Neural cell (in vitro differentiated cells): ENCODE data around the gene ITPK1. TPM values are rescaled to one million over a fixed set of nuclear protein-coding genes. Genes with fewer than 3 reads are reported as not detected.

Experiments
- H2AFZ ChIP-seq: fragments of 200-600, 300-800 bp; sonication (generic), shearing (Covaris generic); 2 replicates; pipeline ENCODE4 v1.6.0; 2014; ENCODE audit warnings: low read depth, mild to moderate bottlenecking, antibody characterized with exemption, low read length, moderate library complexity
- H3F3A ChIP-seq: fragments of 200-600 bp; shearing (Covaris generic); 2 replicates; pipeline ENCODE4 v1.6.1; 2016; ENCODE audit warnings: mild to moderate bottlenecking, moderate library complexity, mixed read lengths, antibody characterized with exemption, low read length; ENCODE audit not compliant: insufficient read depth, poor library complexity, severe bottlenecking
- H3K27ac ChIP-seq: fragments of 200-600, 300-800 bp; sonication (generic), shearing (Covaris generic); 2 replicates; pipeline ENCODE4 v1.5.1; 2014; ENCODE audit warnings: mild to moderate bottlenecking, low read length, moderate library complexity
- H3K27me3 ChIP-seq: fragments of 300-800, 200-600 bp; sonication (generic), shearing (Covaris generic); 2 replicates; pipeline ENCODE4 v1.6.0; 2014; ENCODE audit warnings: mild to moderate bottlenecking, low read depth, low read length, moderate library complexity; ENCODE audit not compliant: insufficient read depth
- H3K36me3 ChIP-seq: fragments of 300-800, 200-600 bp; sonication (generic), shearing (Covaris generic); 2 replicates; pipeline ENCODE4 v1.5.1; 2014; ENCODE audit warnings: mild to moderate bottlenecking, antibody characterized with exemption, low read length, moderate library complexity; ENCODE audit not compliant: insufficient read depth
- H3K4me2 ChIP-seq: fragments of 300-800, 200-600 bp; sonication (generic), shearing (Covaris generic); 2 replicates; pipeline ENCODE4 v1.6.0; 2014; ENCODE audit warnings: mild to moderate bottlenecking, low read length
- H3K4me3 ChIP-seq: fragments of 300-800, 200-600 bp; sonication (generic), shearing (Covaris generic); 2 replicates; pipeline ENCODE4 v1.5.1; 2014; ENCODE audit warnings: mild to moderate bottlenecking, low read length, moderate library complexity
- H3K79me2 ChIP-seq: fragments of 200-600 bp; shearing (Covaris generic); replicated peaks from 2 replicates; pipeline ENCODE4 v1.6.0; 2014; ENCODE audit warnings: mild to moderate bottlenecking, low read length, moderate library complexity; ENCODE audit not compliant: insufficient read depth
- H3K9ac ChIP-seq: fragments of 300-800, 200-600 bp; sonication (generic), shearing (Covaris generic); 2 replicates; pipeline ENCODE4 v1.6.1; 2016; ENCODE audit warnings: mild to moderate bottlenecking, low read length, mixed read lengths
- H3K9me2 ChIP-seq: fragments of 200-600 bp; shearing (Covaris generic); 2 replicates; pipeline ENCODE4 v1.6.1; 2016; ENCODE audit warnings: mild to moderate bottlenecking, low read length, mixed read lengths; ENCODE audit not compliant: insufficient read depth
- H3K9me3 ChIP-seq: fragments of 200-600, 300-800 bp; sonication (generic), shearing (Covaris generic); 2 replicates; pipeline ENCODE4 v1.6.1; 2016; ENCODE audit warnings: mild to moderate bottlenecking, mixed run types, low read length, moderate library complexity, mixed read lengths
- H4K20me1 ChIP-seq: fragments of 200-600 bp; shearing (Covaris generic); 2 replicates; pipeline ENCODE4 v1.6.1; 2016; ENCODE audit warnings: mild to moderate bottlenecking, mixed run types; ENCODE audit not compliant: insufficient read depth
- CTCF ChIP-seq: fragments of 450-650 bp; IDR thresholded peaks from 2 replicates; pipeline ENCODE4 v1.5.1; 2014; ENCODE audit warnings: antibody characterized with exemption, mild to moderate bottlenecking, moderate library complexity; ENCODE audit not compliant: poor library complexity, severe bottlenecking
- EP300 ChIP-seq: fragments of 450-650 bp; conservative IDR thresholded peaks from 2 replicates; pipeline ENCODE4 v1.6.1; 2014; ENCODE audit warnings: antibody characterized with exemption, mild to moderate bottlenecking, moderate library complexity; ENCODE audit not compliant: poor library complexity, severe bottlenecking
- EZH2 ChIP-seq: fragments of 200-600, 300-800 bp; shearing (Covaris generic), sonication (generic); IDR thresholded peaks from 2 replicates; pipeline ENCODE4 v1.6.1; 2014; ENCODE audit warnings: antibody characterized with exemption, low read length, borderline replicate concordance, mild to moderate bottlenecking; ENCODE audit not compliant: insufficient read depth, poor library complexity, severe bottlenecking
- MXI1 ChIP-seq: fragments of 450-650 bp; conservative IDR thresholded peaks from 2 replicates; pipeline ENCODE4 v1.6.1; 2014; ENCODE audit warnings: antibody characterized with exemption, mild to moderate bottlenecking; ENCODE audit not compliant: poor library complexity, severe bottlenecking
- POLR2AphosphoS5 ChIP-seq: IDR thresholded peaks from 2 replicates; pipeline ENCODE4 v1.6.1; 2012
- RAD21 ChIP-seq: fragments of 450-650 bp; conservative IDR thresholded peaks from 2 replicates; pipeline ENCODE4 v1.6.1; 2014; ENCODE audit warnings: antibody characterized with exemption, mild to moderate bottlenecking, moderate library complexity
- SMC3 ChIP-seq: fragments of 450-650 bp; conservative IDR thresholded peaks from 2 replicates; pipeline ENCODE4 v1.6.1; 2014; ENCODE audit warnings: antibody characterized with exemption, mild to moderate bottlenecking, moderate library complexity; ENCODE audit not compliant: poor library complexity
- TAF1 ChIP-seq: IDR thresholded peaks from 2 replicates; pipeline ENCODE4 v1.6.1; 2012; ENCODE audit warnings: low read depth
- polyA plus RNA-seq: library from polyadenylated mRNA; depleted of rRNA; stranded (reverse); fragments of >200 nt; gene quantifications from 2 replicates; pipeline ENCODE4 v1.2.3, GENCODE V29; 2014
- TF ChIP-seq, protein P1 (sequence below): IDR thresholded peaks from 2 replicates; pipeline ENCODE4 v1.6.1; 2012; ENCODE audit warnings: borderline replicate concordance

Gene ITPK1
- polyA plus RNA-seq, 1 donor from 2014 or later, result 65.0 TPM

- TF ChIP-seq, protein P1, sequence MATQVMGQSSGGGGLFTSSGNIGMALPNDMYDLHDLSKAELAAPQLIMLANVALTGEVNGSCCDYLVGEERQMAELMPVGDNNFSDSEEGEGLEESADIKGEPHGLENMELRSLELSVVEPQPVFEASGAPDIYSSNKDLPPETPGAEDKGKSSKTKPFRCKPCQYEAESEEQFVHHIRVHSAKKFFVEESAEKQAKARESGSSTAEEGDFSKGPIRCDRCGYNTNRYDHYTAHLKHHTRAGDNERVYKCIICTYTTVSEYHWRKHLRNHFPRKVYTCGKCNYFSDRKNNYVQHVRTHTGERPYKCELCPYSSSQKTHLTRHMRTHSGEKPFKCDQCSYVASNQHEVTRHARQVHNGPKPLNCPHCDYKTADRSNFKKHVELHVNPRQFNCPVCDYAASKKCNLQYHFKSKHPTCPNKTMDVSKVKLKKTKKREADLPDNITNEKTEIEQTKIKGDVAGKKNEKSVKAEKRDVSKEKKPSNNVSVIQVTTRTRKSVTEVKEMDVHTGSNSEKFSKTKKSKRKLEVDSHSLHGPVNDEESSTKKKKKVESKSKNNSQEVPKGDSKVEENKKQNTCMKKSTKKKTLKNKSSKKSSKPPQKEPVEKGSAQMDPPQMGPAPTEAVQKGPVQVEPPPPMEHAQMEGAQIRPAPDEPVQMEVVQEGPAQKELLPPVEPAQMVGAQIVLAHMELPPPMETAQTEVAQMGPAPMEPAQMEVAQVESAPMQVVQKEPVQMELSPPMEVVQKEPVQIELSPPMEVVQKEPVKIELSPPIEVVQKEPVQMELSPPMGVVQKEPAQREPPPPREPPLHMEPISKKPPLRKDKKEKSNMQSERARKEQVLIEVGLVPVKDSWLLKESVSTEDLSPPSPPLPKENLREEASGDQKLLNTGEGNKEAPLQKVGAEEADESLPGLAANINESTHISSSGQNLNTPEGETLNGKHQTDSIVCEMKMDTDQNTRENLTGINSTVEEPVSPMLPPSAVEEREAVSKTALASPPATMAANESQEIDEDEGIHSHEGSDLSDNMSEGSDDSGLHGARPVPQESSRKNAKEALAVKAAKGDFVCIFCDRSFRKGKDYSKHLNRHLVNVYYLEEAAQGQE, result no peak
- TF ChIP-seq EZH2 (no peak), CTCF (no peak), SMC3 (no peak), TAF1 (no peak), RAD21 (no peak), EP300 (no peak), MXI1 (no peak), POLR2AphosphoS5 (no peak)
- no peaks in the 10 kb centered on the region for H3K9me3 ChIP-seq
- H3K79me2 ChIP-seq, result no peaks in the 10 kb centered on the region
- no peaks in the 10 kb centered on the region for H3F3A ChIP-seq
- H2AFZ ChIP-seq, result no peak overlapping the region
- no peak overlapping the region for H3K4me3 ChIP-seq
- no peaks in the 10 kb centered on the region for H3K27me3 ChIP-seq
- H3K9ac ChIP-seq, result no peak overlapping the region
- H3K9me2 ChIP-seq, result no peaks in the 10 kb centered on the region
- H3K27ac ChIP-seq, result no peak overlapping the region
- H4K20me1 ChIP-seq, result no peaks in the 10 kb centered on the region
- no peak overlapping the region for H3K4me2 ChIP-seq
- no peaks in the 10 kb centered on the region for H3K36me3 ChIP-seq
Measured at GRCh38 chr14:93076755-93077154, 39.0 kb downstream of the ITPK1 start.

DNA sequence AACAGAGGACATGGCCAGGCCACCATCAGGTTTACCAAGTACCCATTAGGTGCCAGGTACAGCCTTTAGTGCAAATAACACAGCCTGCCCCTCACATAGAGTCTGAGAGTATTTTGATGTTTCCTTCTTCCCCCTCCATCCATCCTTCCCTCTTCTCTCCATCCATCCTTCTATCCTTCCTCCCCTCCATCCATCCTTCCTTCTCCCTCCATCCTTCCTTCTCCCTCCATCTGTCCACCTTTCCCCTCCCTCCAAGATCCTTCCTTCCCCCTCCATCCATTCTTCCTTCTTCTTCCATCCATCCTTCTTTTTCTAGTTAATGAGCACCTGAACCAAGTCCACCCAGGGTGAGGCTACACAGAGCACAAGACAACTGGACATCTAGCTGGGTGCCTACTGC is 39.8 kb downstream of the ITPK1 start:
- no peaks in the 10 kb centered on the region for H4K20me1 ChIP-seq
- H3K36me3 ChIP-seq, result no peaks in the 10 kb centered on the region
- H3K9ac ChIP-seq, result no peak overlapping the region
- H3K27me3 ChIP-seq, result no peaks in the 10 kb centered on the region
- no peak overlapping the region for H3K27ac ChIP-seq
- no peaks in the 10 kb centered on the region for H3K79me2 ChIP-seq
- H2AFZ ChIP-seq, result no peak overlapping the region
- no peak overlapping the region for H3K4me3 ChIP-seq
- TF ChIP-seq CTCF (no peak), POLR2AphosphoS5 (no peak)
- H3F3A ChIP-seq, result no peaks in the 10 kb centered on the region
- H3K4me2 ChIP-seq, result no peak overlapping the region
- no peaks in the 10 kb centered on the region for H3K9me3 ChIP-seq
- H3K9me2 ChIP-seq, result no peaks in the 10 kb centered on the region
